HUDEP-2 (cell line): ENCODE measurements around the gene RAC2.
"Not testable (repeated sequence)": the region's sequence is repeated elsewhere in the genome, so short reads cannot be mapped to it uniquely, and the experiment has no call there.

ENCODE experiments used
- DNase-seq, 76 experiments: peaks; one replicate each; lab custom pipeline; 2025; ENCODE audit not compliant: unreplicated experiment in 76 of 76; lab: John Stamatoyannopoulos, UW

The RAC2 gene

DNA sequence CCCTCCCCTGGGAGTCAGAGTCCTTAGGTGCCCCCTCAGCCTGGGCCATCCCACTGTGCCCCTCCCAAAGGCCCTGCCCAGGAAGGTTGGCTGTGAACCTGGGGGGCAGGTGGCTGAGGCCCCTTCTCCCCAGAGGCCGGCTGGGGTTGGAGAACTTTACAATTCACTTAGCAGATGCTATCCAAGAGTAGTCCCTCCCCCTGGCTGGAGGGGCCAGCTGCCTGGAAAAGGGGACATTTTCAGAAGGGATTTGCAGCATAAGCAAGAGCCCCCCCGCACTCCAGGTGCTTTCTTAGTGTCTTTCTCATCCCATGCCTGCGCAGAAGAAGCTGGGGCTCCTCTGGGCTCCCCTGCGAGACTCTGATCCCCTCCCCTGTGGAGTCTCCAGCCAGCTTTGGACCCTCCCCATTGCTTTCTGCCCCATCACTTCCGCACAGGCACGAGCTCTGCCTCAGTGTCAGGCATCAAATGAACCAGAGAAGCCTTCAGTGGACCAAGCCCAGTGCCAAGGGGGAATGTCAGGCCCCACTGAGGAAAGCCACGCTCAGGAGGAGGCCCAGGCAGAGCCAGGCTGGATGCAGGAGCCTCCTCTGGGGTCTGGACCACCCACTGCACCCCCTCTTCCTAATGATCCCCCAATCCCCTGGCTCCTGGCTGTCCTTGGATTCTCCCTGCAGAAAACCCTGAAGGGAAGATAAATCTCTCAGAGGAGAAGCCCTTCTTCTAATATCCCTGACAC is 35.5 kb downstream of the RAC2 start:
- DNase-seq = no peak

DNA sequence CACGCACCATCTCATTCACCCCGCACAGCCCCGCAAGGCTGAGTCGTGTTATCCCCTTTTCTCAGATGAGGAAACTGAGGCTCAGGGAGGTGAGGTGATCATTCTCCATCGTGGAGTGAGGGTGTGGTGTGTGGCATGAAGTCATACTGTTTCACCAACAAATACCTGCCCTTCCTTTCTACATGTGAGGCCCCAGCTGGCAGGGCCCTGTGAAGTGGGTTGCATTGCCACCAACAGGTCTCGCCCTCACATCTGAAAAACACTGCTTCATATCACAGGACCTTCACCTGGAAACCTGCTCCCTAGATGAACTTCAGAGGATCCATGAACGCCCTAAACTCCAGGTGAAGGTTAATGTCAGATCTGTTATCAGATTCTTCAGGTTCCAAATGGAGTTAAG is 36.1 kb downstream of the RAC2 start:
- no peak for DNase-seq

GRCh38 chr22:37206841-37207821 is 36.9 kb downstream of the RAC2 start:
- DNase-seq = no peak

DNA sequence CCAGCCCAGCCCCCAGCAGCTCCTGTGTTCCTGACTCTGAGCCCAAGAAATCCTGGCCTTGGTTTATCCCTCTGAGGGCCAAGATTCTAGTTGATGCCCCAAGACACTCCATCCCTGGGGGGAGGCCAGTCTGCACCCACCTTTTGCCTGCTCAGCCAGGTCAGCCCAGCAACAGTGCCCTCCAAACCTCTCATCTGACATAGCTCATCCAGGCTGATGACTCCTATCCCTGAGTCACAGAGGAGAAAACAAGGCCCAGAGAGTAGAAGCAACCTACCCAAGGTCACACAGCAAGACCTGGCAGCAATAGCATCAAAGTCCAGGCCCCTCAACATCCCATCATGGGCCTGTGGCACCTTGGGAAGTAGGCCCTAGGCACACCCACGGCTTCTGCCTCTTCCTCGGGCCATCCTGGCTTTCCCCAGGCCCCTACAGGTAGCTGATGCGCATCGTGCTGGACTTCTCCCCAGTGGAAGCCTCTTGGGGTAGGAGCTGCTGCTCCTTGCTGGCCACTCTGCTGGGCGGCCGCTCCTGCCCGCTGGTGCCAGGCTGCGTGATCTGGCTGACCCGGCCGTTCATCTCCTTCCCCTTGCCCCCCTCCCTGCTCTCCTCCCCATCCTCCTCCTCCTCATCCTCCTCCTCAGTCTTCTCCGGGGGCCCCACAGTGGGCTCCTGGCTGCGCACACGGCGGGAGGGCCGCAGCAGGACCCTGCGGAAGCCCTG is 37.8 kb downstream of the RAC2 start:
- DNase-seq = no peak

GRCh38 chr22:37205046-37205445 is 39.0 kb downstream of the RAC2 start:
- DNase-seq = no peak

DNA sequence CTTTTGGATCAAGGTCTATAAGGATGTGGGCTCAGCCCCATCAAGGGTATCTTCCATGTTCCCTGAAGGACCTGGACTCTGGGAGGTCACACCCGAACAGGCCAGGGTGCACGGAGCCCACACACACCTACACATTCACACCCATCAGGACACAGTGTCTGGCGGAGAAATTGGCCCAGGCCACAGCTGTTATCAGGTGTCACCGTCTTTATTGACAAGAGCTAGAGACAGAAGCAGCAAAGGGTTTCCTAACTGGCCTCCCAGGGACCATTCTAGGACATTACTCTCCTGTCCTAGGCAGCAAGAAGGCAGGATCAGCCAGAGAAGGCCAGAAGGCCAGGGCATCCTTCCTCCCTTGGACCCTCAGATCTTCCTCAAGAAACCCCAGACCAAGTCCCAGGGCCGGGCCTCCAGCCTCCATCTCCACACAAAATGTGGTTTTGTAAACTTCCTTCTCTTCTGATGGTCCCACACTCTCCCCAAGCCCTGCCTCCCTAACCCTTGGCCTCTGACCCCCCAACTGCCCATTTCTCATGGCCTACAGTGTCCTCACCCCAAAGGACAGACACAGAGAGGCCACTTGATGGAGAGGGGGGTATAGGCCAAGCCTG is 39.9 kb downstream of the RAC2 start:
- peak in 5 of 76 experiments; percentile 9 to 30 (median 25) for DNase-seq

GRCh38 chr22:37203354-37204044 is 40.6 kb downstream of the RAC2 start:
- DNase-seq = peak in 4 of 76 experiments; percentile 10 to 30 (median 20)

DNA sequence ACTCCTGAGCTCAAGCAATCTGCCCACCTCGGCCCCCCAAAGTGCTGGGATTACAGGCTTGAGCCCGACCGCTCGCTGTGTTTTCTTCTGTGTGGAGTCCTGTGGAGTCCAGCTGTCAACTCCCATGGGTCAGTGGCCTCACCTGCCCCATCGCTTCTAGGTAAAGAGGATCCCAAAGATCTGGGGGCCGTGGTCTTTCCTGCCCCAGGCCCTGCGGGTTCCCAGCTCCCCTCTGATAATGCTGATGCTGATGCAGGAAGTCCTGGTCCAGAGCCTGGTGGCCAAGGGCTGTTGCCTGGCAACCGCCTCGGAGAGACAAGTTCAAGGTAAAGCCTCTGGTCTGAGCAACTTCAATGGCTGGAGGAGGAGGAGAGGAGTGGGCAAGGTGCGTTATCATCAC is 41.4 kb downstream of the RAC2 start:
- DNase-seq = no peak

- no peak for DNase-seq
Observed at GRCh38 chr22:37202001-37202555, 42.0 kb downstream of the RAC2 start.

- DNase-seq = not testable (repeated sequence)
Observed at GRCh38 chr22:37201443-37201820, 42.6 kb downstream of the RAC2 start.

GRCh38 chr22:37199760-37200108 is 44.3 kb downstream of the RAC2 start:
- peak in 48 of 76 experiments; percentile 42 to 88 (median 75) for DNase-seq

DNA sequence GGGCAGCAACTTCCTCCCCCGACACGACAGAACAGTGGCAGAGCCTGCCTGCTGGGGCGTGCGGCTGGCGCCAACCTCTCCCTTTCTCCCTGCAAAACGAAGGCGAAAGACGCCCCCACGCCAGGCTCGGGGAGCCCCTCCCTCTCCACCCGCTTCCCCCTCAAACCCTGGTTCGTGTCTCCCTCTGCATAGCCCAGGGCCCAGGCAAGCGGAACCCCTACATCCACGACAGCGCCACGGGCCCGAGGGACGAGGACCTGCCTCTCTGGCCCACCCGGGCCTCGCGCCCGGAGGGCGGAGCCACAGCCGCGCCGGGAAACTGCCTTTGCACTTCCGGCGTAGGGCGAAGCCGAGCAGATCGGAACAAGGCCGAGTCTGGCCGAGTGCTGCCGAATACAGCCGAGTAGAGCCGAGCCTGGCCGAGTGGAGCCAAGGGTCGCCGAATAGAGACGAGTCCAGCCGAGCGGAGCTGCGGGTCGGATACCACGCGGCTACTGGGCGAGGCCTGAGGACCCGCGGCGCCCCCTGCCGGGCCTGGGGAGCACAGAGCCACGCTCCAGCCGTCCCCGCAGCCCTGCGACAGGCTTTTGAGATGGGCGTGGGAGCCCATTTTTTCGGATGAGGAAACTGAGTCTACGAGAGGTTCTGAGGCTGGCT is 44.8 kb downstream of the RAC2 start:
- peak in 75 of 76 experiments; percentile 65 to 99 (median 98) for DNase-seq

GRCh38 chr22:37198258-37199102 is 45.6 kb downstream of the RAC2 start:
- peak in 71 of 76 experiments; percentile 27 to 92 (median 77) for DNase-seq

DNA sequence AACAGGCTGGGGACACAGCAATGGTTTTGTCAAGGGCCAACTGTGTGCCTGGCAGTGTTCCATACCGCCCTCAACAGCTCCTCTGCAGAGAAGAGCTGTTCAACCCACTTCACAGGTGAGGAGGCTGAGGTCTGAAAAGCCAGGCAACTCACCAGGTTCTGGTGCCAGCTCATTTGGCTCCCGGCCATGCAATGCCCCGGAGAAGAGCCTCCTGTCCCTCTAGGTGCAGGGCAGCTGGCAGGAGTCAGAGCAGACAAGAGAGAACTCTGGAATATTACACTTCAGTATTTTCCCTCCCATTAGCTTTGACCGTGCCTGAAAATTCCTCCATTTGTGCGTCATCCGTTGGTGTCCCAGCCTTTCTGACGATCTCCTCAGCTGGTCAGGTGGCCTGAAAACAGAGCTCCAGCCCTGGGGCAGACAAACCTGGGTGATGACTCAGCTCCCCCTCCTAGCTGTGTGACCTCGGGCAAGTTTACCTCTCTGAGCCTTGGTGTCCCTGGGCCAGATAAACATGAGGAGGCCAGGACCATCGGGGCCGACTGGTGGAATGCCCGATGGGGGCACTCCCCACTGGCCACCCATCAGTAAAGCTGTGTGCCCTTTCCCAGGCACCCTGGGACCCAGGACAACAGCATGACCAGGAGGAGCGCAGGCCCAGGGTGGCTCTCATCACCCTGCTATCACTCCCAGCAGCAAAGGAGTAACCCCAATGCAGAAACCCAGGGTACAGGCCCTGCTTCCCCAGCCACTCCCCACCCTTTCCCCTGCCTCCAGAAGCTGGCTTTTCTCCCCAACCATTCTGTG is 46.4 kb downstream of the RAC2 start:
- DNase-seq = peak in 14 of 76 experiments; percentile 6 to 44 (median 22)

- DNase-seq = no peak
Observed at GRCh38 chr22:37196539-37197450, 47.3 kb downstream of the RAC2 start.

GRCh38 chr22:37195921-37196320 is 48.1 kb downstream of the RAC2 start:
- DNase-seq = no peak
